Stimulated activated CD8-positive, alpha-beta memory T cell treated with anti-CD3 and anti-CD28 coated beads, Interleukin-15, amount 100 ng/mL, for 4 hours (primary cell): Measurements from ENCODE around the gene GAPDH.

Experiments used
- DNase-seq, 2 donors: peaks; one replicate each; pipeline ENCODE4 v3.0.0-alpha.2; 2020; ENCODE audit warnings: low read depth in 2 of 2

GAPDH gene

GRCh38 chr12:6529291-6529737 lies 5.0 kb upstream of the GAPDH start:
- no peak for DNase-seq

- no peak for DNase-seq
Measured at GRCh38 chr12:6530576-6531260, 3.6 kb upstream of the GAPDH start.

DNA sequence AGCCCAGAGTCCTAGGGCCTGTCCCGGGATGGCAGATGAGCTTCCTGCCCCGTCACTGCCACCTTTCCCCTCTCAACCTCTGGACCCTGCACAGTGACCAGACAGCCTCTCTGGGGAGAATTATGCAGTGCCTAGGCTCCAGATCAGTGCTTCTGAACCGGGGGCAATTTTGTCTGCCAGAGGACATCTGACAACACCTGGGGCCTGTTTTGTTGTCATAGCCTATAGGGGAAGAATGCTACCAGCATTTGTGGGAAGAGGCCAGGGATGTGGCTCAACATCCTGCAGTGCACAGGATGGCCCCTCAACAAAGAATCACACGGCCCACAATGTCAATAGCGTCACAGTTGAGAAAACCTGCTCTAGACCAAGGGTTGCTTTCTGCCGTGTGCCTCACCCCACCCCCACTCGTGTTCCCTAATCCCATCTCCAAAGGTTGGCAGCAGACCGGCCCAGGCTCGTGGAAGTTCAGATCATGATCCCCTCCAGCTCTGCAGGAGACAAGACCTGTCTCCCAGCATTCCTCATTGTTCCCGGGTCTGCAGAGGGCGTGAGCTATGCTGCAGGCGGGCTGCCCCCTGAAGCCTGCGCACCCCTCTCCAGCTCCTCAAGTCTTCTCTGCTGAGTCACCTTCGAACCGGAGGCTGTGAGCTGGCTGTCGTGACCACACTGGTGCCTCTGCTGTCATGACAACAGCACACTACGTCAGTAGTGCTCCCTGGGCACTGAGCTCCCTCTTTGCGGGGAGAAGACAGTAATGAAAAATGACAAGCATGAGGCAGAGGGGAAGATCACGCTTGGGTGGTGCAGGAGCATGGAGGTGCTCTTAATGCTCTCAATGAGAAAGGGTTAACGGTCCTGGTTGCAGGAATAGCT lies 2.0 kb upstream of the GAPDH start:
- DNase-seq, result peak; percentile 72 to 88

GRCh38 chr12:6532927-6533652 lies 1.2 kb upstream of the GAPDH start:
- DNase-seq, result no peak

GRCh38 chr12:6533653-6533922 lies 729 bp upstream of the GAPDH start:
- DNase-seq, result no peak

GRCh38 chr12:6534695-6534944 lies 303 bp downstream of the GAPDH start:
- no peak for DNase-seq

GRCh38 chr12:6534945-6535696 lies 804 bp downstream of the GAPDH start:
- DNase-seq, result peak; percentile 53 to 57

DNA sequence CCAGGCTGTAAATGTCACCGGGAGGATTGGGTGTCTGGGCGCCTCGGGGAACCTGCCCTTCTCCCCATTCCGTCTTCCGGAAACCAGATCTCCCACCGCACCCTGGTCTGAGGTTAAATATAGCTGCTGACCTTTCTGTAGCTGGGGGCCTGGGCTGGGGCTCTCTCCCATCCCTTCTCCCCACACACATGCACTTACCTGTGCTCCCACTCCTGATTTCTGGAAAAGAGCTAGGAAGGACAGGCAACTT lies 1.3 kb downstream of the GAPDH start:
- DNase-seq, result no peak

- no peak for DNase-seq
Measured at GRCh38 chr12:6535960-6536847, 1.9 kb downstream of the GAPDH start.

DNA sequence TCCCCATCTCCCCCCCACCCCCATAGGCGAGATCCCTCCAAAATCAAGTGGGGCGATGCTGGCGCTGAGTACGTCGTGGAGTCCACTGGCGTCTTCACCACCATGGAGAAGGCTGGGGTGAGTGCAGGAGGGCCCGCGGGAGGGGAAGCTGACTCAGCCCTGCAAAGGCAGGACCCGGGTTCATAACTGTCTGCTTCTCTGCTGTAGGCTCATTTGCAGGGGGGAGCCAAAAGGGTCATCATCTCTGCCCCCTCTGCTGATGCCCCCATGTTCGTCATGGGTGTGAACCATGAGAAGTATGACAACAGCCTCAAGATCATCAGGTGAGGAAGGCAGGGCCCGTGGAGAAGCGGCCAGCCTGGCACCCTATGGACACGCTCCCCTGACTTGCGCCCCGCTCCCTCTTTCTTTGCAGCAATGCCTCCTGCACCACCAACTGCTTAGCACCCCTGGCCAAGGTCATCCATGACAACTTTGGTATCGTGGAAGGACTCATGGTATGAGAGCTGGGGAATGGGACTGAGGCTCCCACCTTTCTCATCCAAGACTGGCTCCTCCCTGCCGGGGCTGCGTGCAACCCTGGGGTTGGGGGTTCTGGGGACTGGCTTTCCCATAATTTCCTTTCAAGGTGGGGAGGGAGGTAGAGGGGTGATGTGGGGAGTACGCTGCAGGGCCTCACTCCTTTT lies 2.7 kb downstream of the GAPDH start:
- DNase-seq, result no peak

DNA sequence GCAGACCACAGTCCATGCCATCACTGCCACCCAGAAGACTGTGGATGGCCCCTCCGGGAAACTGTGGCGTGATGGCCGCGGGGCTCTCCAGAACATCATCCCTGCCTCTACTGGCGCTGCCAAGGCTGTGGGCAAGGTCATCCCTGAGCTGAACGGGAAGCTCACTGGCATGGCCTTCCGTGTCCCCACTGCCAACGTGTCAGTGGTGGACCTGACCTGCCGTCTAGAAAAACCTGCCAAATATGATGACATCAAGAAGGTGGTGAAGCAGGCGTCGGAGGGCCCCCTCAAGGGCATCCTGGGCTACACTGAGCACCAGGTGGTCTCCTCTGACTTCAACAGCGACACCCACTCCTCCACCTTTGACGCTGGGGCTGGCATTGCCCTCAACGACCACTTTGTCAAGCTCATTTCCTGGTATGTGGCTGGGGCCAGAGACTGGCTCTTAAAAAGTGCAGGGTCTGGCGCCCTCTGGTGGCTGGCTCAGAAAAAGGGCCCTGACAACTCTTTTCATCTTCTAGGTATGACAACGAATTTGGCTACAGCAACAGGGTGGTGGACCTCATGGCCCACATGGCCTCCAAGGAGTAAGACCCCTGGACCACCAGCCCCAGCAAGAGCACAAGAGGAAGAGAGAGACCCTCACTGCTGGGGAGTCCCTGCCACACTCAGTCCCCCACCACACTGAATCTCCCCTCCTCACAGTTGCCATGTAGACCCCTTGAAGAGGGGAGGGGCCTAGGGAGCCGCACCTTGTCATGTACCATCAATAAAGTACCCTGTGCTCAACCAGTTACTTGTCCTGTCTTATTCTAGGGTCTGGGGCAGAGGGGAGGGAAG lies 3.5 kb downstream of the GAPDH start:
- peak; percentile 63 to 75 for DNase-seq

DNA sequence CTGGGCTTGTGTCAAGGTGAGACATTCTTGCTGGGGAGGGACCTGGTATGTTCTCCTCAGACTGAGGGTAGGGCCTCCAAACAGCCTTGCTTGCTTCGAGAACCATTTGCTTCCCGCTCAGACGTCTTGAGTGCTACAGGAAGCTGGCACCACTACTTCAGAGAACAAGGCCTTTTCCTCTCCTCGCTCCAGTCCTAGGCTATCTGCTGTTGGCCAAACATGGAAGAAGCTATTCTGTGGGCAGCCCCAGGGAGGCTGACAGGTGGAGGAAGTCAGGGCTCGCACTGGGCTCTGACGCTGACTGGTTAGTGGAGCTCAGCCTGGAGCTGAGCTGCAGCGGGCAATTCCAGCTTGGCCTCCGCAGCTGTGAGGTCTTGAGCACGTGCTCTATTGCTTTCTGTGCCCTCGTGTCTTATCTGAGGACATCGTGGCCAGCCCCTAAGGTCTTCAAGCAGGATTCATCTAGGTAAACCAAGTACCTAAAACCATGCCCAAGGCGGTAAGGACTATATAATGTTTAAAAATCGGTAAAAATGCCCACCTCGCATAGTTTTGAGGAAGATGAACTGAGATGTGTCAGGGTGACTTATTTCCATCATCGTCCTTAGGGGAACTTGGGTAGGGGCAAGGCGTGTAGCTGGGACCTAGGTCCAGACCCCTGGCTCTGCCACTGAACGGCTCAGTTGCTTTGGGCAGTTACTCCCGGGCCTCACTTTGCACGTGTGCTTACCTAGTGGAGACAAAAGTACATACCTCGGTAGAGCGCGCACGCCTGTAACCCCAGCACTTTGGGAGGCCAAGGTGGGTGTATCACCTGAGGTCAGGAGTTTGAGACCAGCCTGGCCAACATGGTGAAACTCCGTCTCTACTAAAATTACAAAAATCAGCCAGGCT lies 4.3 kb downstream of the GAPDH start:
- no peak for DNase-seq

DNA sequence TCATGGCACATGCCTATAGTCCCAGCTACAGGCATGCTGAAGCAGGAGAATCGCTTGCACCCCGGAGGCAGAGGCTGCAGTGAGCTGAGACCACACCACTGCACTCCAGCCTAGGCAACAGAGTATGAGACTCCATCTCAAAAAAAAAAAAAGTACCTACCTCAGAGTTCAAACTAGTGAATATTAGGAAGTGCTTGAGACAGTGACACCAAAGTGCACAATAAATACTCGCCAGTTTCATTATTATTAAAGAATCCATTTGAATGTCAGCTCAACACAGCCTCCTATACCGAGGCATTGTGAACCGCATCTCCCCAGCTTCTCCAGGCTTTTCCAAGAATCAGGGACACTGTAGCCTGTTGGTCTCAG lies 5.0 kb downstream of the GAPDH start:
- no peak for DNase-seq

DNA sequence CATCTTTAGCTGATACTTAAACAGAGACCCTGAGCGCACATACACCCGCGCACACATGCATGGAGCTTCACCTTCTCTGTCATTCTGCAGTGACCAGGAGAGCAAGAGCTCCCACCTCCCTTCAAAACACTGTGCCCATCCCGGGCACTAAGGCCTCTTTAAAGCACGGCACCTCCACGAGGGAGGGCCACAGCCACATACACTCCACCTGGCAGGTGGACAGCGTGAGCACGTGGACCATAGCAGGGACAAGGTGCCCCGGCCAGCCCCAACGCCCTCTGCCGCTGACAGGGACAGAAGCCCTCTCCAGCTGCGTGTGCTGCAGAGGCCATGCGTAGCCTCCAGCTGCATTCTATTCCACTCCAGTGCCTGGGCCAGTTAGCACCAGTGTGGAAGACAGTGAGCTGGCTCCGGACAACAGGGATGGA lies 5.4 kb downstream of the GAPDH start:
- no peak for DNase-seq

- DNase-seq, result no peak
Measured at GRCh38 chr12:6540181-6540877, 6.0 kb downstream of the GAPDH start.

GRCh38 chr12:6541371-6542165 lies 7.3 kb downstream of the GAPDH start:
- DNase-seq, result no peak

- DNase-seq, result no peak
Measured at GRCh38 chr12:6542209-6543009, 8.1 kb downstream of the GAPDH start.
